IMR-90 (cell line): Measurements from ENCODE around the gene PIP5K1C. TPM values are rescaled to one million over a fixed set of nuclear protein-coding genes. Genes with fewer than 3 reads are reported as not detected.

Source experiments
- ATAC-seq: fragments of 200-7000 bp; cut with Tn5 transposase; 2 replicates; pipeline ENCODE4 v1.9.1; 2020; ENCODE audit warnings: low read depth, mild to moderate bottlenecking, moderate library complexity
- BruUV-seq: library from RNA; stranded (reverse); fragments of 400-500 nt; replicated peaks from 2 replicates; lab custom pipeline; 2021; lab: Mats Ljungman, UMichigan
- CTCF ChIA-PET: fragments of 300-600 bp; formaldehyde crosslinking; extraction: SDS; loops from one replicate; lab custom pipeline; 2021; ENCODE audit warnings: antibody characterized with exemption; lab: Yijun Ruan, JAX
- POLR2A ChIA-PET: fragments of 300-600 bp; sonication (Branson Sonifier 250); formaldehyde crosslinking; loops from one replicate; lab custom pipeline; 2022; ENCODE audit warnings: antibody characterized with exemption; ENCODE audit not compliant: unreplicated experiment; lab: Charles Lee
- DNase-seq: peaks from one replicate; pipeline ENCODE4 v3.0.0; 2013
- H2AFZ ChIP-seq: replicated peaks from 2 replicates; pipeline ENCODE3; 2013; ENCODE audit warnings: low read length, mild to moderate bottlenecking; ENCODE audit not compliant: poor library complexity
- H2AK5ac ChIP-seq: 2 replicates; pipeline ENCODE4 v1.6.1; 2013; ENCODE audit warnings: low read depth, low read length, inconsistent platforms
- H2AK9ac ChIP-seq: replicated peaks from 2 replicates; pipeline ENCODE3; 2013; ENCODE audit warnings: mild to moderate bottlenecking, low read depth, low read length, moderate library complexity; ENCODE audit not compliant: poor library complexity
- H2BK120ac ChIP-seq: 2 replicates; pipeline ENCODE4 v1.6.1; 2013; ENCODE audit warnings: low read depth, low read length, inconsistent platforms
- H2BK15ac ChIP-seq: 3 replicates; pipeline ENCODE4 v1.6.1; 2013; ENCODE audit warnings: low read depth, low read length, inconsistent platforms
- H2BK20ac ChIP-seq: 2 replicates; pipeline ENCODE4 v1.6.1; 2013; ENCODE audit warnings: low read depth, mild to moderate bottlenecking, inconsistent platforms, low read length, moderate library complexity
- H2BK5ac ChIP-seq: 2 replicates; pipeline ENCODE4 v1.6.1; 2013; ENCODE audit warnings: mild to moderate bottlenecking, low read depth, low read length, inconsistent platforms; ENCODE audit not compliant: poor library complexity, severe bottlenecking
- H3K14ac ChIP-seq: replicated peaks from 2 replicates; pipeline ENCODE4 v1.6.1; 2013; ENCODE audit warnings: low read depth, low read length, inconsistent platforms
- H3K18ac ChIP-seq: 2 replicates; pipeline ENCODE4 v1.6.1; 2013; ENCODE audit warnings: low read depth, low read length, control low read depth
- H3K23ac ChIP-seq: 2 replicates; pipeline ENCODE4 v1.6.1; 2013; ENCODE audit warnings: low read depth, low read length, inconsistent platforms
- H3K27ac ChIP-seq: 2 replicates; pipeline ENCODE4 v1.5.1; 2013; ENCODE audit warnings: mild to moderate bottlenecking, control low read depth, low read length; ENCODE audit not compliant: insufficient read depth
- H3K27me3 ChIP-seq: 2 replicates; pipeline ENCODE4 v1.6.1; 2013; ENCODE audit warnings: low read length; ENCODE audit not compliant: control insufficient read depth, insufficient read depth
- H3K36me3 ChIP-seq: 2 replicates; pipeline ENCODE4 v1.6.1; 2013; ENCODE audit warnings: low read length, mixed read lengths; ENCODE audit not compliant: control insufficient read depth, insufficient read depth
- H3K4ac ChIP-seq: 2 replicates; pipeline ENCODE4 v1.6.1; 2013; ENCODE audit warnings: low read depth, low read length, inconsistent platforms
- H3K4me1 ChIP-seq: 2 replicates; pipeline ENCODE4 v1.6.1; 2013; ENCODE audit warnings: low read length, mixed read lengths; ENCODE audit not compliant: control insufficient read depth, insufficient read depth
- H3K4me2 ChIP-seq: 2 replicates; pipeline ENCODE4 v1.6.1; 2013; ENCODE audit warnings: low read depth, mild to moderate bottlenecking, control low read depth, low read length, moderate library complexity
- H3K4me3 ChIP-seq: 2 replicates; pipeline ENCODE4 v1.5.1; 2013; ENCODE audit warnings: low read depth, mild to moderate bottlenecking, control low read depth, low read length, moderate library complexity; ENCODE audit not compliant: insufficient read depth
- H3K56ac ChIP-seq: 2 replicates; pipeline ENCODE4 v1.6.1; 2013; ENCODE audit warnings: low read length, inconsistent platforms; ENCODE audit not compliant: insufficient read depth; ENCODE audit errors: extremely low read depth
- H3K79me1 ChIP-seq, 2 experiments: 2 replicates each; pipeline ENCODE4 v1.6.1; 2013; ENCODE audit warnings: low read length in 2 of 2, inconsistent platforms in 1 of 2, low read depth in 1 of 2
- H3K9ac ChIP-seq: 2 replicates; pipeline ENCODE4 v1.6.1; 2013; ENCODE audit warnings: low read depth, low read length, control low read depth
- H3K9me1 ChIP-seq: 2 replicates; pipeline ENCODE4 v1.6.1; 2013; ENCODE audit warnings: low read length, inconsistent platforms; ENCODE audit not compliant: insufficient read depth
- H3K9me3 ChIP-seq: 2 replicates; pipeline ENCODE4 v1.6.1; 2013; ENCODE audit warnings: low read length; ENCODE audit not compliant: control insufficient read depth, insufficient read depth
- H4K20me1 ChIP-seq: 2 replicates; pipeline ENCODE4 v1.6.1; 2013; ENCODE audit warnings: low read length, inconsistent platforms; ENCODE audit not compliant: insufficient read depth
- H4K5ac ChIP-seq: 2 replicates; pipeline ENCODE4 v1.6.1; 2013; ENCODE audit warnings: mild to moderate bottlenecking, low read depth, low read length, control low read depth
- H4K8ac ChIP-seq, 2 experiments: 2 replicates each; pipeline ENCODE4 v1.6.1; 2013; ENCODE audit warnings: low read depth in 2 of 2, low read length in 2 of 2, control low read depth in 1 of 2, inconsistent platforms in 1 of 2
- H4K91ac ChIP-seq: 2 replicates; pipeline ENCODE4 v1.6.1; 2013; ENCODE audit warnings: low read depth, low read length, inconsistent platforms; ENCODE audit not compliant: insufficient read depth
- CEBPB ChIP-seq: IDR thresholded peaks from 2 replicates; pipeline ENCODE4 v1.6.1; 2012; ENCODE audit warnings: low read depth, low read length, improper control_type of control experiment
- FOS ChIP-seq: fragments of 150-350 bp; IDR thresholded peaks from 2 replicates; pipeline ENCODE4 v1.6.1; 2016; ENCODE audit warnings: low read depth, low read length
- MAFK ChIP-seq: IDR thresholded peaks from 2 replicates; pipeline ENCODE4 v1.6.1; 2012; ENCODE audit warnings: low read depth, low read length, improper control_type of control experiment
- MXI1 ChIP-seq: IDR thresholded peaks from 2 replicates; pipeline ENCODE4 v1.6.1; 2012; ENCODE audit warnings: low read depth, mild to moderate bottlenecking, low read length, moderate library complexity, borderline replicate concordance
- NFE2L2 ChIP-seq: fragments of 150-350 bp; IDR thresholded peaks from 2 replicates; pipeline ENCODE4 v1.6.1; 2016; ENCODE audit warnings: low read depth, mild to moderate bottlenecking, low read length
- POLR2A ChIP-seq: IDR thresholded peaks from 2 replicates; pipeline ENCODE4 v1.6.1; 2012; ENCODE audit warnings: mild to moderate bottlenecking, low read depth, low read length
- RAD21 ChIP-seq: IDR thresholded peaks from 2 replicates; pipeline ENCODE4 v1.6.1; 2012; ENCODE audit warnings: low read length, improper control_type of control experiment
- RCOR1 ChIP-seq: IDR thresholded peaks from 2 replicates; pipeline ENCODE4 v1.6.1; 2012; ENCODE audit warnings: mild to moderate bottlenecking, low read length, improper control_type of control experiment; ENCODE audit not compliant: insufficient replicate concordance
- RFX5 ChIP-seq: IDR thresholded peaks from 2 replicates; pipeline ENCODE4 v1.8.0; 2012; ENCODE audit warnings: low read depth, mild to moderate bottlenecking, low read length, moderate library complexity
- SMC3 ChIP-seq: fragments of 150-350 bp; IDR thresholded peaks from 2 replicates; pipeline ENCODE4 v1.6.1; 2016; ENCODE audit warnings: low read depth, mild to moderate bottlenecking, antibody characterized with exemption, low read length, moderate library complexity
- USF2 ChIP-seq: fragments of 150-350 bp; IDR thresholded peaks from 2 replicates; pipeline ENCODE4 v1.6.1; 2017; ENCODE audit warnings: mild to moderate bottlenecking, antibody characterized with exemption, low read length, low read depth
- WGBS, 2 experiments: methylation state at CpG; one replicate each; pipeline versions ENCODE4 v1.1.5 to v1.1.7; 2013; ENCODE audit warnings: missing lambda C conversion rate in 2 of 2; ENCODE audit not compliant: insufficient read length in 1 of 2; ENCODE audit errors: extremely low coverage in 2 of 2; 5-methylcytosine and 5-hydroxymethylcytosine counted together
- dilution Hi-C: fragments of 300-500 bp; cut with HindIII; formaldehyde crosslinking; loops from one replicate; pipeline ENCODE4 v1.14.3; 2018; ENCODE audit warnings: low sequenced_read_pairs; ENCODE audit not compliant: unreplicated experiment
- in situ Hi-C: fragments of 300-500 bp; cut with MboI; formaldehyde crosslinking; loops from 3 replicates; pipeline ENCODE4 v1.14.3; 2019; ENCODE audit warnings: low sequenced_read_pairs, inconsistent platforms, mixed read lengths
- intact Hi-C: fragments of 100-400 bp; cut with micrococcal nuclease; formaldehyde crosslinking; loops from 2 replicates; pipeline ENCODE4 v1.10.0; 2022
- polyA plus RNA-seq, 3 experiments: library from polyadenylated mRNA; depleted of rRNA; stranded (reverse); fragments of >200 nt; gene quantifications; 2 replicates each; pipeline ENCODE4 v1.2.3, GENCODE V29; 2012; ENCODE audit warnings: low replicate concordance in 1 of 3
- total RNA-seq: library from RNA; depleted of rRNA; stranded (reverse); fragments of >200 nt; gene quantifications from 2 replicates; pipeline ENCODE4 v1.2.3, GENCODE V29; 2012

PIP5K1C gene
- total and polyA plus RNA-seq, 2 of the 4 experiments (the other 2 are of a cell fraction): 13.6 to 23.3 TPM

- CTCF ChIA-PET: interaction anchor here (0.6 to 1.6 kb wide), 2 partner anchors 11 to 14 kb away, joined by 3 to 5 read pairs; no protein-coding TSS in a partner anchor
These were observed 477 bp downstream of the PIP5K1C start for GRCh38 chr19:3699741-3700241.

More at GRCh38 chr19:3699741-3700241, 477 bp downstream of the PIP5K1C start:
- peak overlapping the region; percentile 22; the same call in 1 of the 2 replicates for H3K18ac ChIP-seq
- H2AFZ ChIP-seq: peak overlapping the region; percentile 78
- H2AK9ac ChIP-seq: peak overlapping the region; percentile 99
- peak overlapping the region; percentile 98 for H3K4me2 ChIP-seq
- H3K4ac ChIP-seq: peak overlapping the region; percentile 72
- H3K56ac ChIP-seq: 0 out of 2 replicates have a peak overlapping the region, but pooled peaks have one; percentile 35
- H2BK5ac ChIP-seq: peak overlapping the region; percentile 27
- POLR2A ChIA-PET: interaction anchor here (0.7 kb wide), 1 partner anchor 9 kb away, joined by 4 read pairs; no protein-coding TSS in a partner anchor
- WGBS, 2 experiments: 1% methylated on average over 16 of the region's 43 CpGs; no CpG with 5 or more reads in 1 of the 2 experiments
- H3K4me3 ChIP-seq: peak overlapping the region; percentile 97
- H3K14ac ChIP-seq: peak overlapping the region; percentile 48
- H3K9ac ChIP-seq: peak overlapping the region; percentile 88
- DNase-seq: no peak
- no peak for TF ChIP-seq SMC3
- TF ChIP-seq RFX5: no peak
- TF ChIP-seq RCOR1: no peak
- no peak for TF ChIP-seq CEBPB
- no peak for TF ChIP-seq MXI1
- no peak for TF ChIP-seq POLR2A
- TF ChIP-seq MAFK: no peak
- no peak for TF ChIP-seq NFE2L2
- TF ChIP-seq FOS: no peak
- no peak for TF ChIP-seq USF2
- TF ChIP-seq RAD21: no peak
- peak overlapping the region; percentile 27; the same call in 1 of the 2 replicates for H4K5ac ChIP-seq
- 0 out of 2 replicates have a peak, but pooled peaks cover 9% of the 10 kb centered on the region for H3K9me1 ChIP-seq
- H3K79me1 ChIP-seq: peaks cover 0 to 42% of the 10 kb centered on the region in 2 experiments; a peak in 3 of 4 replicates
- in situ Hi-C loops: loop anchor here (5.0 kb wide), 1 partner anchor 32 kb away; no protein-coding TSS in a partner anchor
- ATAC-seq: peak; percentile 15
- dilution Hi-C loops: no loop called here
- H2BK15ac ChIP-seq: no peak overlapping the region
- H4K20me1 ChIP-seq: peaks cover 50% of the 10 kb centered on the region
- H2BK120ac ChIP-seq: no peak overlapping the region
- no peaks in the 10 kb centered on the region for H3K9me3 ChIP-seq
- H3K36me3 ChIP-seq: peaks cover 3% of the 10 kb centered on the region; the same call in 1 of the 2 replicates
- BruUV-seq: no TSS peak
- peaks cover 8% of the 10 kb centered on the region; the same call in 1 of the 2 replicates for H3K4me1 ChIP-seq
- intact Hi-C loops: loop anchor here (1.0 to 10.0 kb wide), 3 partner anchors 29 to 375 kb away; no protein-coding TSS in a partner anchor
- H3K23ac ChIP-seq: peak overlapping the region; percentile 26
- peak overlapping the region; percentile 0 to 5; a peak in 1 of 4 replicates for H4K8ac ChIP-seq
- H4K91ac ChIP-seq: peak overlapping the region; percentile 39; the same call in 1 of the 2 replicates
- H3K27ac ChIP-seq: peak overlapping the region; percentile 77
- H3K27me3 ChIP-seq: peaks cover 2% of the 10 kb centered on the region; the same call in 1 of the 2 replicates
- H2BK20ac ChIP-seq: no peak overlapping the region
- H2AK5ac ChIP-seq: peak overlapping the region; percentile 36; the same call in 1 of the 2 replicates
